Uterus (tissue), 4 donors: ENCODE measurements around the gene PRDM10. TPM values are rescaled to one million over a fixed set of nuclear protein-coding genes. Genes with fewer than 3 reads are reported as not detected.

ENCODE experiments used
- DNase-seq, 2 donors: peaks; one replicate each; pipeline ENCODE4 v3.0.0-alpha.2; 2019 to 2020
- H3K27ac ChIP-seq, 2 donors: fragments of 200-600 bp; sonication (generic); 1 replicate in 1 of 2; 2 replicates in 1 of 2; pipeline ENCODE4 v1.5.1; 2016 to 2018
- H3K27me3 ChIP-seq, 2 donors: fragments of 200-600 bp; sonication (generic); one replicate each; pipeline ENCODE4 v1.5.1; 2018 to 2019; ENCODE audit warnings: control low read depth in 1 of 2
- H3K36me3 ChIP-seq, 2 donors: fragments of 200-600 bp; sonication (generic); one replicate each; pipeline ENCODE4 v1.5.1; 2019; ENCODE audit warnings: control low read depth in 1 of 2
- H3K4me1 ChIP-seq, 2 donors: fragments of 200-600 bp; sonication (generic); one replicate each; pipeline ENCODE4 v1.5.1; 2018 to 2019; ENCODE audit warnings: control low read depth in 1 of 2
- H3K4me3 ChIP-seq, 2 donors: fragments of 200-600 bp; sonication (generic); 1 replicate in 1 of 2; 2 replicates in 1 of 2; pipeline ENCODE4 v1.5.1; 2018 to 2019; ENCODE audit warnings: mild to moderate bottlenecking in 1 of 2
- H3K9me3 ChIP-seq, 2 donors: fragments of 200-600 bp; sonication (generic); one replicate each; pipeline ENCODE4 v1.5.1; 2019; ENCODE audit warnings: control low read depth in 1 of 2
- CTCF ChIP-seq, 4 experiments: fragments of 200-600 bp in 2 of 4; fragments of 450-650 bp in 2 of 4; sonication (generic) in 2 of 4; IDR thresholded peaks; one replicate each; pipeline ENCODE4 v1.5.1; 2016 to 2019; ENCODE audit warnings: antibody characterized with exemption in 4 of 4, mild to moderate bottlenecking in 2 of 4, moderate library complexity in 1 of 4
- POLR2A ChIP-seq, 2 donors: fragments of 450-650 bp; IDR thresholded peaks; one replicate each; pipeline ENCODE4 v1.6.1; 2016; ENCODE audit warnings: antibody characterized with exemption in 2 of 2, mild to moderate bottlenecking in 1 of 2, moderate library complexity in 1 of 2
- intact Hi-C: fragments of 100-400 bp; cut with DNase I; formaldehyde crosslinking; loops from one replicate; pipeline ENCODE4 v1.15.1; 2023; ENCODE audit warnings: low total_unique reads
- total RNA-seq, 4 donors: library from RNA; depleted of rRNA in 3 of 4; stranded (reverse); fragments of >200 nt in 3 of 4; gene quantifications; one replicate each; pipeline versions ENCODE4 v1.1.0 to v1.2.4, GENCODE V29; 2014 to 2023
- donor health status: DM: yes; HTN: yes; CAD: no.

The PRDM10 gene
- total RNA-seq, 4 donors from 2014 or later: 0.29 to 18.6 (median 6.7) TPM

DNA sequence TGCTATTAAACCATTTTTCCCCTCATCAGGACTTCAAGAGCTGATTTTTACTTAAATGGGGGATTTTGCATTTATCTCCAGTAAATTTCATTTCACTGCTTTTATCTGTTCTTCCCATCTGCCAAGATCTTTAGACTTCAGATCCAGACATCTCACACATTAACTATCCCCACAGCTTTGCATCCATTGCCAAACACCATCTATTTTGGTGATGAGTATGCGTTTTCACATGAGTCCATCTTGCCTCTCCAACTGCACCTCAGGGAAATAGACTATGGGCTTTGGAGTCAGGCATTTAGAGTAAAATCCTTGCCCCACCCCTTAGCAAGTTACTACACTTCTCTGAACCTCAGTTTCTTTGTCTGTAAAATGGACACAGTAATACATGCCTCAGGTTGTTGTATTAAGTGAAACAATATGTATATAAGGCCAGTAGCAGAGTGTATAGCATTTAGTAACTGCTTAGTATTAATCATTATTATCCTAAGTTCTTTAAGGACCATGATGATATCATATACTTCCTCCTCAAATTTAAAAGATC, 53.6 kb downstream of the PRDM10 start:
- H3K27me3 ChIP-seq: no peaks in the 10 kb centered on the region
- no peak overlapping the region for H3K27ac ChIP-seq
- no peaks in the 10 kb centered on the region for H3K4me1 ChIP-seq
- no peak for DNase-seq
- no peaks in the 10 kb centered on the region for H3K9me3 ChIP-seq
- TF ChIP-seq POLR2A (IDR thresholded peaks at IDR 0.05) (no peak), CTCF (IDR thresholded peaks at IDR 0.05) (no peak)
- H3K4me3 ChIP-seq: no peak overlapping the region
- intact Hi-C loops: no loop called here
- no peaks in the 10 kb centered on the region for H3K36me3 ChIP-seq

- Histone ChIP-seq H3K9me3 (no peaks in the 10 kb centered on the region), H3K27ac (no peak overlapping the region)
- intact Hi-C loops: no loop called here
Measured at GRCh38 chr11:129947474-129947873, 55.2 kb downstream of the PRDM10 start.

DNA sequence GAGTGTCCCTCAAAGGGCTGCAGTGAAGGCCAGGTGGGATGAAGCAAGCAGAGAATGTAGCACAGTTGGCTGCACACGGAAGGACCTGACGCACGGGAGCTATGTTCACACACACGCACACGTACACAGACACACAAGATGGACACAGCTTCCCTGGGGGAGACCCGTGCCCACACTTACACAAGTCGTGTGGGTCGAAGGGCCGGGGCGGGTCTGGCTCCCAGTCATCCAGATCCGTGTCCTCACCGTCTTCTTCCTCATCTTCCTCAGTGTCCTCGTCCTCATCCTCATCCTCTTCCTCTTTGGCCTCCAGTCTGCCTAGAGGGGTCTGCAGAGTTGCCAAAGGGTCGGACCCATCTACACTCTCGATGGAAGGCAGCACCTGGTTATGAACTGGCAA, 55.7 kb downstream of the PRDM10 start:
- DNase-seq: no peak
- TF ChIP-seq CTCF (IDR thresholded peaks at IDR 0.05) (no peak), POLR2A (IDR thresholded peaks at IDR 0.05) (no peak)
- Histone ChIP-seq H3K4me3 (no peak overlapping the region), H3K27ac (no peak overlapping the region), H3K36me3 (no peaks in the 10 kb centered on the region), H3K27me3 (no peaks in the 10 kb centered on the region), H3K4me1 (no peaks in the 10 kb centered on the region), H3K9me3 (no peaks in the 10 kb centered on the region)
- intact Hi-C loops: no loop called here

More at GRCh38 chr11:129947474-129947873, 55.2 kb downstream of the PRDM10 start:
- TF ChIP-seq CTCF (IDR thresholded peaks at IDR 0.05) (no peak), POLR2A (IDR thresholded peaks at IDR 0.05) (no peak)
- Histone ChIP-seq H3K4me3 (no peak overlapping the region), H3K4me1 (no peaks in the 10 kb centered on the region), H3K36me3 (no peaks in the 10 kb centered on the region), H3K27me3 (no peaks in the 10 kb centered on the region)
- DNase-seq: no peak

- H3K9me3 ChIP-seq: no peaks in the 10 kb centered on the region
- no peak overlapping the region for H3K27ac ChIP-seq
- no peak for DNase-seq
- intact Hi-C loops: no loop called here
- no peaks in the 10 kb centered on the region for H3K27me3 ChIP-seq
- TF ChIP-seq CTCF (IDR thresholded peaks at IDR 0.05): no peak
- H3K4me1 ChIP-seq: no peaks in the 10 kb centered on the region
- no peaks in the 10 kb centered on the region for H3K36me3 ChIP-seq
- no peak overlapping the region for H3K4me3 ChIP-seq
Measured at GRCh38 chr11:129946256-129946655, 56.4 kb downstream of the PRDM10 start.

- TF ChIP-seq CTCF (IDR thresholded peaks at IDR 0.05) (no peak), POLR2A (IDR thresholded peaks at IDR 0.05) (no peak)
- no peaks in the 10 kb centered on the region for H3K4me1 ChIP-seq
- H3K27ac ChIP-seq: no peak overlapping the region
- intact Hi-C loops: no loop called here
- no peaks in the 10 kb centered on the region for H3K36me3 ChIP-seq
- no peak overlapping the region for H3K4me3 ChIP-seq
- DNase-seq: no peak
- H3K9me3 ChIP-seq: no peaks in the 10 kb centered on the region
- no peaks in the 10 kb centered on the region for H3K27me3 ChIP-seq
Measured at GRCh38 chr11:129945373-129945772, 57.3 kb downstream of the PRDM10 start.
